K562 (cell line): ENCODE results near the gene MCCC2. TPM values are rescaled to one million over a fixed set of nuclear protein-coding genes. Genes with fewer than 3 reads are reported as not detected.

Source experiments
- ATAC-seq: fragments of 200-7000 bp; cut with Tn5 transposase; 3 replicates; pipeline ENCODE4 v1.9.1; 2020; ENCODE audit warnings: moderate library complexity
- BruUV-seq: library from RNA; stranded (reverse); fragments of 400-500 nt; replicated peaks from 2 replicates; lab custom pipeline; 2021; lab: Mats Ljungman, UMichigan
- CTCF ChIA-PET: fragments of 300-600 bp; formaldehyde crosslinking; extraction: SDS; loops from one replicate; lab custom pipeline; 2021; ENCODE audit warnings: low intra/inter-chr PET ratio; lab: Yijun Ruan, JAX
- POLR2A ChIA-PET: fragments of 300-600, 350-650 bp; sonication (Branson Sonifier 250); formaldehyde crosslinking; extraction: SDS; loops from one replicate; lab custom pipeline; 2021; ENCODE audit warnings: antibody characterized with exemption, inconsistent platforms; lab: Yijun Ruan, JAX
- DNase-seq, 4 experiments: peaks; one replicate each; pipeline versions ENCODE4 v3.0.0 to v3.0.0-alpha.2; 2011 to 2018; ENCODE audit warnings: low spot score in 3 of 4, mixed read lengths in 3 of 4; ENCODE audit errors: extremely low read depth in 1 of 4
- FAIRE-seq: peaks from 2 replicates; lab custom pipeline; 2011; peaks lifted over from hg19 to GRCh38; lab: Jason Lieb, UNC
- H2AFZ ChIP-seq: 2 replicates; pipeline ENCODE4 v1.6.0; 2011; ENCODE audit warnings: low read depth, low read length, control low read depth, inconsistent platforms
- H3K27ac ChIP-seq: fragments of 200-600 bp; 3 replicates; pipeline ENCODE4 v1.8.0; 2011; ENCODE audit warnings: low read depth, mild to moderate bottlenecking, control low read depth, inconsistent platforms, low read length, moderate library complexity, mixed read lengths; ENCODE audit errors: extremely low read depth
- H3K27me3 ChIP-seq, 2 experiments: fragments of 300-600 bp in 1 of 2; 2 replicates in 1 of 2; 3 replicates in 1 of 2; pipeline versions ENCODE4 v1.6.0 to v1.8.0; 2011; ENCODE audit warnings: inconsistent platforms in 2 of 2, low read length in 2 of 2, mild to moderate bottlenecking in 1 of 2, mixed read lengths in 1 of 2, moderate library complexity in 1 of 2; ENCODE audit not compliant: control insufficient read depth in 2 of 2, insufficient read depth in 2 of 2
- H3K36me3 ChIP-seq: fragments of 300-600 bp; 3 replicates; pipeline ENCODE4 v1.8.0; 2011; ENCODE audit warnings: mild to moderate bottlenecking, low read length, inconsistent platforms; ENCODE audit not compliant: control insufficient read depth, insufficient read depth
- H3K4me1 ChIP-seq, 2 experiments: fragments of 200-600 bp in 1 of 2; replicated peaks in 1 of 2; 2 replicates in 1 of 2; 3 replicates in 1 of 2; pipeline versions ENCODE4 v1.5.1 to v1.8.0; 2011; ENCODE audit warnings: inconsistent platforms in 2 of 2, low read length in 2 of 2, mild to moderate bottlenecking in 1 of 2, mixed read lengths in 1 of 2, moderate library complexity in 1 of 2; ENCODE audit not compliant: control insufficient read depth in 2 of 2, insufficient read depth in 2 of 2
- H3K4me2 ChIP-seq: 2 replicates; pipeline ENCODE4 v1.6.1; 2011; ENCODE audit warnings: low read length, control low read depth, inconsistent platforms, mixed read lengths; ENCODE audit not compliant: insufficient read depth
- H3K4me3 ChIP-seq: fragments of 200-600 bp; sonication (generic), shearing (Covaris generic); 2 replicates; pipeline ENCODE4 v1.5.1; 2016; ENCODE audit warnings: control low read depth, inconsistent platforms
- H3K79me2 ChIP-seq: fragments of 200-600 bp; 3 replicates; pipeline ENCODE4 v1.8.0; 2011; ENCODE audit warnings: low read length, inconsistent platforms; ENCODE audit not compliant: control insufficient read depth, insufficient read depth
- H3K9ac ChIP-seq, 2 experiments: 2 replicates each; pipeline versions ENCODE4 v1.6.0 to v1.6.1; 2011; ENCODE audit warnings: low read depth in 2 of 2, low read length in 2 of 2, control low read depth in 1 of 2, inconsistent platforms in 1 of 2, mild to moderate bottlenecking in 1 of 2, mixed read lengths in 1 of 2; ENCODE audit not compliant: insufficient read depth in 1 of 2
- H3K9me1 ChIP-seq: one replicate; pipeline ENCODE4 v1.6.0; 2011; ENCODE audit warnings: inconsistent platforms, mild to moderate bottlenecking, low read length, moderate library complexity; ENCODE audit not compliant: control insufficient read depth, insufficient read depth
- H3K9me3 ChIP-seq: replicated peaks from 2 replicates; pipeline ENCODE4 v1.5.1; 2011; ENCODE audit warnings: low read depth, low read length, inconsistent platforms; ENCODE audit not compliant: control insufficient read depth, insufficient read depth
- H4K20me1 ChIP-seq: replicated peaks from 2 replicates; pipeline ENCODE4 v1.6.1; 2011; ENCODE audit warnings: low read length, inconsistent platforms, mixed read lengths; ENCODE audit not compliant: control insufficient read depth, insufficient read depth
- BRD9 ChIP-seq: fragments of 450-650 bp; IDR thresholded peaks from 2 replicates; pipeline ENCODE4 v1.6.1; 2018; ENCODE audit warnings: low read depth; ENCODE audit not compliant: partially characterized antibody
- CREBBP ChIP-seq: IDR thresholded peaks from one replicate; pipeline ENCODE4 v1.6.1; 2012; ENCODE audit warnings: low read depth, mild to moderate bottlenecking, control low read depth, inconsistent platforms, low read length
- CREM ChIP-seq: IDR thresholded peaks from 2 replicates; pipeline ENCODE4 v1.6.1; 2014; ENCODE audit warnings: antibody characterized with exemption, low read depth
- HCFC1 ChIP-seq: IDR thresholded peaks from 2 replicates; pipeline ENCODE4 v1.6.1; 2012; ENCODE audit warnings: low read depth, low read length, improper control_type of control experiment
- MED1 ChIP-seq: sonication (generic); formaldehyde crosslinking; IDR thresholded peaks from 2 replicates; pipeline ENCODE4 v1.8.1; 2023; ENCODE audit warnings: missing genetic modification reagents, borderline replicate concordance
- MYNN ChIP-seq, 2 experiments: sonication (generic); formaldehyde crosslinking in 1 of 2; IDR thresholded peaks; 2 replicates each; pipeline versions ENCODE4 v1.5.0 to v1.6.1; 2016 to 2020; ENCODE audit warnings: antibody characterized with exemption in 1 of 2, missing genetic modification reagents in 1 of 2
- RBM25 ChIP-seq: fragments of 200-400 bp; formaldehyde crosslinking; IDR thresholded peaks from 2 replicates; pipeline ENCODE4 v1.6.1; 2018; ENCODE audit warnings: low read length, low read depth, moderate library complexity; ENCODE audit not compliant: severe bottlenecking
- SNRNP70 ChIP-seq: fragments of 200-400 bp; formaldehyde crosslinking; optimal IDR thresholded peaks from 2 replicates; pipeline ENCODE3; 2017; ENCODE audit warnings: low read depth, low read length
- TFAM ChIP-seq: fragments of 250-450 bp; sonication (Bioruptor Pico); conservative IDR thresholded peaks from 2 replicates; pipeline ENCODE4 v1.5.0; 2021; ENCODE audit warnings: mild to moderate bottlenecking, moderate library complexity
- ZFP36 ChIP-seq: fragments of 150-350 bp; IDR thresholded peaks from 2 replicates; pipeline ENCODE4 v1.6.1; 2018; ENCODE audit warnings: low read length, low read depth; ENCODE audit not compliant: partially characterized antibody
- ZNF146 ChIP-seq: IDR thresholded peaks from one replicate; pipeline ENCODE4 v1.6.1; 2018; ENCODE audit warnings: missing compliant biosample characterization; ENCODE audit not compliant: unreplicated experiment
- ZNF24 ChIP-seq: fragments of 450-650 bp; IDR thresholded peaks from 2 replicates; pipeline ENCODE4 v1.6.1; 2016
- WGBS: fragments of 100-300 bp; shearing (Covaris generic); methylation state at CpG from one replicate; pipeline ENCODE4 v1.1.6; 2016; ENCODE audit warnings: low coverage, mixed read lengths; ENCODE audit not compliant: insufficient coverage; ENCODE audit errors: missing lambda C conversion rate; 5-methylcytosine and 5-hydroxymethylcytosine counted together
- in situ Hi-C: fragments of 300-500 bp; cut with MboI; formaldehyde crosslinking; loops from 4 replicates; pipeline ENCODE4 v1.15.0; 2018; ENCODE audit warnings: inconsistent platforms, mixed read lengths
- intact Hi-C: fragments of 100-400 bp; cut with micrococcal nuclease; formaldehyde crosslinking; loops from 2 replicates; pipeline ENCODE4 v1.14.2; 2022
- polyA plus RNA-seq, 8 experiments: library from polyadenylated mRNA; depleted of rRNA in 4 of 8; stranded (reverse) in 5 of 8; unstranded in 3 of 8; fragments of >200 nt; fragmentation: Nextera tagmentation in 2 of 8; fragmentation: Illumina TruSeq in 1 of 8; extraction: Ambion mirVana in 2 of 8; extraction: Trizol in 1 of 8; gene quantifications; 2 replicates each; pipeline versions ENCODE4 v1.2.1 to v1.2.3, GENCODE V29; 2011 to 2014; ENCODE audit warnings: inconsistent platforms in 1 of 8, missing spikeins in 1 of 8
- total RNA-seq, 7 experiments: library from RNA; depleted of rRNA in 6 of 7; stranded (reverse); fragments of >200 nt in 6 of 7; fragmentation: Illumina TruSeq in 2 of 7; extraction: Trizol in 2 of 7; gene quantifications; 2 replicates each; pipeline versions ENCODE4 v1.2.1 to v1.2.3, GENCODE V29; 2011 to 2021; ENCODE audit warnings: low replicate concordance in 1 of 7
- TF ChIP-seq, protein P1 (sequence below), 2 experiments: IDR thresholded peaks; 2 replicates each; pipeline ENCODE4 v1.6.1; 2012; ENCODE audit warnings: improper control_type of control experiment in 2 of 2, low read depth in 2 of 2, low read length in 2 of 2, borderline replicate concordance in 1 of 2
- TF ChIP-seq, protein P2 (sequence below): IDR thresholded peaks from 2 replicates; pipeline ENCODE4 v1.6.1; 2011; ENCODE audit not compliant: insufficient read length; ENCODE audit errors: extremely low read depth

The MCCC2 gene
- total and polyA plus RNA-seq, 9 of the 15 experiments (the other 6 are each of a cell fraction or from before 2014, with no cell fraction given), result 17.1 to 77.9 (median 52.5) TPM

DNA sequence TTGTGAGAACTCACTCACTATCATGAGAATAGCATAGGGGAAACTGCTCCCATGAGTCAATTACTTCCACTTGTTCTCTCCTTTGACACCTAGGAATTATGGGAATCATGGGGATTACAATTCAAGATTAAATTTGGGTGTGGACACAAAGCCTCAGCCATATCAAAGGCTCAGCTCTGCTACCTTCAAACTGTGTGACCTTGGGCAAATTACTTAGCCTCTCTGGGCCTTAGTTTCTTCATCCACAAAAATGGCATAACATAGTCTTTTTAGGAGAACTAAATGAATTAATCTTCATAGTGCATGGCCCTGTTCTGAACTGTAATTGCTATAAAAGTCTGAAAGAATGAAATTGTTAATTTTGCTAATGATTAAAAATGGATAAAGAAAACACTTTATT lies 113.7 kb downstream of the MCCC2 start:
- Histone ChIP-seq H3K79me2 (no peaks in the 10 kb centered on the region), H3K27ac (no peak overlapping the region), H3K9me1 (peaks cover 2% of the 10 kb centered on the region), H3K4me2 (no peak overlapping the region)
- in situ Hi-C loops, result no loop called here
- peak; percentile 51 for TF ChIP-seq ZFP36
- peak; percentile 86 for TF ChIP-seq RBM25
- no peak for TF ChIP-seq HCFC1
- TF ChIP-seq, all 486 proteins: peak for 2
- ATAC-seq, result no peak
- Histone ChIP-seq H3K4me1 (no peaks in the 10 kb centered on the region), H3K9me3 (no peaks in the 10 kb centered on the region), H3K9ac (no peak overlapping the region), H4K20me1 (no peaks in the 10 kb centered on the region), H2AFZ (no peak overlapping the region), H3K36me3 (no peaks in the 10 kb centered on the region), H3K27me3 (peaks cover 19 to 31% of the 10 kb centered on the region in 2 experiments), H3K4me3 (no peak overlapping the region)
- POLR2A ChIA-PET, result no interaction called here
- FAIRE-seq, result no peak
- intact Hi-C loops, result no loop called here
- BruUV-seq, result no TSS peak
- CTCF ChIA-PET, result no interaction called here
- DNase-seq, result no peak

DNA sequence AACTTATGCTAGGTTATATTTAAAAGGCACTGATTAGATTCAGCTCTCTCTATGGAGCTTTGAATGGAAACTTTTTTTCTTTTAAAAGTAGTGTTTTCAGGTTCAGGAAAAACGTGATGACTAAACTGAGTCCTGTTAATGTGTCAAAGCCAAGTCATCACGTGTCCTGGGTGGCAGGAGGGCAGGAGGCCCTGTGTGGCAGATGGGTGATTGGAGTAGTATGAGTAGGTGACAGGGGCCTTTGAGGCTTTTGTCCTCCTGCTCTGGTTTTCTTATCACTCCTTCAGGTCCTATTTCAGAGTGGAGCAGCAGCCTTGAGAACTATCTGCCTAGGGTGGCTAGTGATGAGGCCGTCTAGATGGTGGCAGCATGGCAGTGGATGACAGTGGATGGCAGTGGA lies 114.3 kb downstream of the MCCC2 start:
- no peaks in the 10 kb centered on the region for H3K4me1 ChIP-seq
- no peak overlapping the region for H3K27ac ChIP-seq
- H4K20me1 ChIP-seq, result no peaks in the 10 kb centered on the region
- no peak for ATAC-seq
- no peak for DNase-seq
- no peaks in the 10 kb centered on the region for H3K9me3 ChIP-seq
- WGBS, result 0% methylated on average over 3 of the region's 3 CpGs
- intact Hi-C loops, result no loop called here
- H3K27me3 ChIP-seq, result peaks cover 22 to 32% of the 10 kb centered on the region in 2 experiments
- no peak overlapping the region for H3K4me2 ChIP-seq
- H3K79me2 ChIP-seq, result no peaks in the 10 kb centered on the region
- H3K9ac ChIP-seq, result no peak overlapping the region; a peak in 1 of 4 replicates
- H3K4me3 ChIP-seq, result no peak overlapping the region
- no peaks in the 10 kb centered on the region for H3K36me3 ChIP-seq
- in situ Hi-C loops, result no loop called here
- no TSS peak for BruUV-seq
- ChIA-PET POLR2A (no interaction called here), CTCF (no interaction called here)
- FAIRE-seq, result no peak
- no peak overlapping the region for H2AFZ ChIP-seq
- H3K9me1 ChIP-seq, result peaks cover 2% of the 10 kb centered on the region
- TF ChIP-seq, protein P1, sequence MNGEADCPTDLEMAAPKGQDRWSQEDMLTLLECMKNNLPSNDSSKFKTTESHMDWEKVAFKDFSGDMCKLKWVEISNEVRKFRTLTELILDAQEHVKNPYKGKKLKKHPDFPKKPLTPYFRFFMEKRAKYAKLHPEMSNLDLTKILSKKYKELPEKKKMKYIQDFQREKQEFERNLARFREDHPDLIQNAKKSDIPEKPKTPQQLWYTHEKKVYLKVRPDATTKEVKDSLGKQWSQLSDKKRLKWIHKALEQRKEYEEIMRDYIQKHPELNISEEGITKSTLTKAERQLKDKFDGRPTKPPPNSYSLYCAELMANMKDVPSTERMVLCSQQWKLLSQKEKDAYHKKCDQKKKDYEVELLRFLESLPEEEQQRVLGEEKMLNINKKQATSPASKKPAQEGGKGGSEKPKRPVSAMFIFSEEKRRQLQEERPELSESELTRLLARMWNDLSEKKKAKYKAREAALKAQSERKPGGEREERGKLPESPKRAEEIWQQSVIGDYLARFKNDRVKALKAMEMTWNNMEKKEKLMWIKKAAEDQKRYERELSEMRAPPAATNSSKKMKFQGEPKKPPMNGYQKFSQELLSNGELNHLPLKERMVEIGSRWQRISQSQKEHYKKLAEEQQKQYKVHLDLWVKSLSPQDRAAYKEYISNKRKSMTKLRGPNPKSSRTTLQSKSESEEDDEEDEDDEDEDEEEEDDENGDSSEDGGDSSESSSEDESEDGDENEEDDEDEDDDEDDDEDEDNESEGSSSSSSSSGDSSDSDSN (IDR thresholded peaks at IDR 0.05; ENCODE audit: borderline replicate concordance in 1 of 2, low read depth in 2 of 2, low read length in 2 of 2), result no peak
- no peak for TF ChIP-seq TFAM (CRISPR knock-in tag)
- no peak for TF ChIP-seq ZNF146 (CRISPR knock-in tag)
- no peak for TF ChIP-seq ZNF24
- no peak for TF ChIP-seq BRD9
- TF ChIP-seq CREBBP, result no peak
- TF ChIP-seq MYNN (IDR thresholded peaks at IDR 0.05), result no peak
- TF ChIP-seq MYNN (CRISPR knock-in tag; IDR thresholded peaks at IDR 0.05), result no peak
- no peak for TF ChIP-seq SNRNP70
- TF ChIP-seq MED1 (CRISPR knock-in tag), result no peak
- TF ChIP-seq, protein P2, sequence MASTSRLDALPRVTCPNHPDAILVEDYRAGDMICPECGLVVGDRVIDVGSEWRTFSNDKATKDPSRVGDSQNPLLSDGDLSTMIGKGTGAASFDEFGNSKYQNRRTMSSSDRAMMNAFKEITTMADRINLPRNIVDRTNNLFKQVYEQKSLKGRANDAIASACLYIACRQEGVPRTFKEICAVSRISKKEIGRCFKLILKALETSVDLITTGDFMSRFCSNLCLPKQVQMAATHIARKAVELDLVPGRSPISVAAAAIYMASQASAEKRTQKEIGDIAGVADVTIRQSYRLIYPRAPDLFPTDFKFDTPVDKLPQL, result no peak
- TF ChIP-seq CREM, result no peak
